NB4 (cell line): ENCODE measurements around the gene MEF2B.

Experiments
- MYC ChIP-seq: IDR thresholded peaks from 2 replicates; pipeline ENCODE4 v1.6.1; 2011; ENCODE audit warnings: low read depth, low read length
- POLR2A ChIP-seq: IDR thresholded peaks from 2 replicates; pipeline ENCODE4 v1.6.1; 2011; ENCODE audit warnings: mild to moderate bottlenecking; ENCODE audit not compliant: insufficient read length; ENCODE audit errors: extremely low read depth
- TF ChIP-seq, protein P1 (sequence below): IDR thresholded peaks from one replicate; pipeline ENCODE4 v1.5.1; 2012; ENCODE audit warnings: low read depth, low read length
- TF ChIP-seq, protein P2 (sequence below): IDR thresholded peaks from 2 replicates; pipeline ENCODE4 v1.6.1; 2011; ENCODE audit warnings: low read depth, low read length

DNA sequence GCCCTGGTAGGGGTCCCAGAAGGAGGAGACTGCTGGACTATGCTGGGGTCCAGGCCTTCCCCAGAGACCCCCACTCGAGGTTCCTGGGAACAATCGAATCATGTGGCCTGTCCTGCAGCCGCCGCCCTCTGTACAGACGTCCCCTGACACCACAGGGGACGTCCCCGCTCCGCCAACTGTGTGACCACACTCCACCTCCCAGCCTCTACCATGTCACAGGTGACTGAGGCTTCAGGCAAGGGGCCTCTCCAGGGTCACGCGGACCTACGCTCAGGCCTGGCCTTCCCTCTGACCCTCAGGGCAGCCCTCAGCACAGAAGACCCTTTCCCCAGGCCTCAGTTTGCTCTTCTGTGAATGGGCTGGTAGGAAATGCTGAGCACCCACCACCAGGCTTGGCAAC is 18.6 kb downstream of the MEF2B start:
- TF ChIP-seq, protein P1, sequence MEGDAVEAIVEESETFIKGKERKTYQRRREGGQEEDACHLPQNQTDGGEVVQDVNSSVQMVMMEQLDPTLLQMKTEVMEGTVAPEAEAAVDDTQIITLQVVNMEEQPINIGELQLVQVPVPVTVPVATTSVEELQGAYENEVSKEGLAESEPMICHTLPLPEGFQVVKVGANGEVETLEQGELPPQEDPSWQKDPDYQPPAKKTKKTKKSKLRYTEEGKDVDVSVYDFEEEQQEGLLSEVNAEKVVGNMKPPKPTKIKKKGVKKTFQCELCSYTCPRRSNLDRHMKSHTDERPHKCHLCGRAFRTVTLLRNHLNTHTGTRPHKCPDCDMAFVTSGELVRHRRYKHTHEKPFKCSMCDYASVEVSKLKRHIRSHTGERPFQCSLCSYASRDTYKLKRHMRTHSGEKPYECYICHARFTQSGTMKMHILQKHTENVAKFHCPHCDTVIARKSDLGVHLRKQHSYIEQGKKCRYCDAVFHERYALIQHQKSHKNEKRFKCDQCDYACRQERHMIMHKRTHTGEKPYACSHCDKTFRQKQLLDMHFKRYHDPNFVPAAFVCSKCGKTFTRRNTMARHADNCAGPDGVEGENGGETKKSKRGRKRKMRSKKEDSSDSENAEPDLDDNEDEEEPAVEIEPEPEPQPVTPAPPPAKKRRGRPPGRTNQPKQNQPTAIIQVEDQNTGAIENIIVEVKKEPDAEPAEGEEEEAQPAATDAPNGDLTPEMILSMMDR = no peak
- no peak for TF ChIP-seq POLR2A
- TF ChIP-seq, protein P2, sequence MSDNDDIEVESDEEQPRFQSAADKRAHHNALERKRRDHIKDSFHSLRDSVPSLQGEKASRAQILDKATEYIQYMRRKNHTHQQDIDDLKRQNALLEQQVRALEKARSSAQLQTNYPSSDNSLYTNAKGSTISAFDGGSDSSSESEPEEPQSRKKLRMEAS = no peak
- no peak for TF ChIP-seq MYC
